HEK293 (cell line): ENCODE results near the gene MRFAP1.

Experiments used
- CTCF ChIA-PET: fragments of 350-600 bp; formaldehyde crosslinking; extraction: SDS; loops from one replicate; lab custom pipeline; 2021; ENCODE audit warnings: antibody characterized with exemption; lab: Yijun Ruan, JAX
- POLR2A ChIA-PET: fragments of 300-600 bp; formaldehyde crosslinking; extraction: SDS; loops from one replicate; lab custom pipeline; 2020; ENCODE audit warnings: antibody characterized with exemption, inconsistent platforms; lab: Yijun Ruan, JAX
- H3K27ac ChIP-seq: fragments of 200-500 bp; sonication (Bioruptor generic); 2 replicates; pipeline ENCODE4 v1.5.1; 2014; ENCODE audit warnings: low read depth, low read length, control low read depth, inconsistent platforms; ENCODE audit errors: extremely low read depth
- H3K36me3 ChIP-seq, 2 experiments: fragments of 200-500 bp in 1 of 2; sonication (Bioruptor generic) in 1 of 2; 1 replicate in 1 of 2; 2 replicates in 1 of 2; pipeline ENCODE4 v1.5.1; 2014 to 2017; ENCODE audit warnings: inconsistent platforms in 2 of 2, low read length in 2 of 2; ENCODE audit not compliant: control insufficient read depth in 2 of 2, insufficient read depth in 1 of 2
- H3K4me1 ChIP-seq: fragments of 200-500 bp; sonication (Bioruptor generic); 2 replicates; pipeline ENCODE4 v1.5.1; 2014; ENCODE audit warnings: mild to moderate bottlenecking, low read length, inconsistent platforms; ENCODE audit not compliant: control insufficient read depth, insufficient read depth
- H3K4me3 ChIP-seq: 2 replicates; pipeline ENCODE4 v1.5.1; 2011; ENCODE audit warnings: low read depth, mild to moderate bottlenecking, control low read depth, low read length, moderate library complexity
- H3K9me3 ChIP-seq: fragments of 200-500 bp; sonication (Bioruptor generic); 2 replicates; pipeline ENCODE4 v1.5.1; 2014; ENCODE audit warnings: low read depth, low read length, inconsistent platforms; ENCODE audit not compliant: control insufficient read depth, insufficient read depth
- EGR2 ChIP-seq: fragments of 450-650 bp; formaldehyde crosslinking; IDR thresholded peaks from 2 replicates; pipeline ENCODE4 v1.5.1; 2016; ENCODE audit warnings: low read depth, missing biosample characterization, missing genetic modification characterization
- GLIS2 ChIP-seq: fragments of 450-650 bp; formaldehyde crosslinking; IDR thresholded peaks from 2 replicates; pipeline ENCODE4 v1.5.1; 2016; ENCODE audit warnings: missing biosample characterization, missing genetic modification characterization
- HOXA7 ChIP-seq: sonication (generic); formaldehyde crosslinking; IDR thresholded peaks from 2 replicates; pipeline ENCODE4 v1.8.1; 2022; ENCODE audit warnings: missing genetic modification reagents, borderline replicate concordance
- KLF1 ChIP-seq: fragments of 450-650 bp; formaldehyde crosslinking; IDR thresholded peaks from 2 replicates; pipeline ENCODE4 v1.5.1; 2016; ENCODE audit warnings: missing biosample characterization, missing genetic modification characterization
- KLF16 ChIP-seq: fragments of 450-650 bp; formaldehyde crosslinking; IDR thresholded peaks from 2 replicates; pipeline ENCODE4 v1.5.1; 2017; ENCODE audit warnings: missing biosample characterization, missing genetic modification characterization
- OVOL3 ChIP-seq: fragments of 450-650 bp; formaldehyde crosslinking; IDR thresholded peaks from 2 replicates; pipeline ENCODE4 v1.5.1; 2016; ENCODE audit warnings: missing biosample characterization, missing genetic modification characterization
- SCRT2 ChIP-seq: fragments of 450-650 bp; formaldehyde crosslinking; IDR thresholded peaks from 2 replicates; pipeline ENCODE4 v1.5.1; 2016; ENCODE audit warnings: missing biosample characterization, missing genetic modification characterization
- TRIM28 ChIP-seq: IDR thresholded peaks from 2 replicates; pipeline ENCODE4 v1.6.1; 2011; ENCODE audit warnings: low read length, control low read depth, borderline replicate concordance
- ZBTB17 ChIP-seq: fragments of 450-650 bp; formaldehyde crosslinking; IDR thresholded peaks from 2 replicates; pipeline ENCODE4 v1.5.1; 2016; ENCODE audit warnings: missing biosample characterization, missing genetic modification characterization
- ZBTB8A ChIP-seq: fragments of 450-650 bp; formaldehyde crosslinking; IDR thresholded peaks from 2 replicates; pipeline ENCODE4 v1.5.1; 2016; ENCODE audit warnings: missing biosample characterization, missing genetic modification characterization
- ZFHX2 ChIP-seq: fragments of 450-650 bp; formaldehyde crosslinking; conservative IDR thresholded peaks from 2 replicates; pipeline ENCODE4 v1.5.1; 2016; ENCODE audit warnings: missing biosample characterization, missing genetic modification characterization
- ZFP37 ChIP-seq: fragments of 450-650 bp; formaldehyde crosslinking; IDR thresholded peaks from 2 replicates; pipeline ENCODE4 v1.5.1; 2016; ENCODE audit warnings: missing biosample characterization, missing genetic modification characterization
- ZNF10 ChIP-seq: fragments of 450-650 bp; formaldehyde crosslinking; IDR thresholded peaks from 2 replicates; pipeline ENCODE4 v1.5.1; 2017; ENCODE audit warnings: missing biosample characterization, missing genetic modification characterization
- ZNF155 ChIP-seq: fragments of 450-650 bp; formaldehyde crosslinking; IDR thresholded peaks from 2 replicates; pipeline ENCODE4 v1.5.1; 2016; ENCODE audit warnings: missing biosample characterization, missing genetic modification characterization
- ZNF157 ChIP-seq: fragments of 450-650 bp; formaldehyde crosslinking; IDR thresholded peaks from 2 replicates; pipeline ENCODE4 v1.5.1; 2016; ENCODE audit warnings: missing biosample characterization, missing genetic modification characterization
- ZNF211 ChIP-seq: fragments of 450-650 bp; formaldehyde crosslinking; IDR thresholded peaks from 2 replicates; pipeline ENCODE4 v1.5.1; 2016; ENCODE audit warnings: low read depth, missing biosample characterization, missing genetic modification characterization
- ZNF214 ChIP-seq: fragments of 450-650 bp; formaldehyde crosslinking; IDR thresholded peaks from 2 replicates; pipeline ENCODE4 v1.5.1; 2017; ENCODE audit warnings: missing biosample characterization, mild to moderate bottlenecking, missing genetic modification characterization, borderline replicate concordance
- ZNF324 ChIP-seq: fragments of 450-650 bp; formaldehyde crosslinking; IDR thresholded peaks from 2 replicates; pipeline ENCODE4 v1.5.1; 2016; ENCODE audit warnings: missing biosample characterization, missing genetic modification characterization
- ZNF350 ChIP-seq: fragments of 450-650 bp; formaldehyde crosslinking; IDR thresholded peaks from 2 replicates; pipeline ENCODE4 v1.5.0; 2017; ENCODE audit warnings: missing biosample characterization, mild to moderate bottlenecking, missing genetic modification characterization
- ZNF37A ChIP-seq: fragments of 450-650 bp; IDR thresholded peaks from 2 replicates; pipeline ENCODE4 v1.5.1; 2018; ENCODE audit warnings: missing biosample characterization, missing genetic modification characterization
- ZNF514 ChIP-seq: fragments of 450-650 bp; formaldehyde crosslinking; IDR thresholded peaks from 2 replicates; pipeline ENCODE4 v1.5.1; 2016; ENCODE audit warnings: missing biosample characterization, missing genetic modification characterization
- ZNF521 ChIP-seq: fragments of 450-650 bp; formaldehyde crosslinking; IDR thresholded peaks from 2 replicates; pipeline ENCODE4 v1.5.1; 2017; ENCODE audit warnings: missing biosample characterization, mild to moderate bottlenecking, missing genetic modification characterization
- ZNF600 ChIP-seq: fragments of 450-650 bp; formaldehyde crosslinking; IDR thresholded peaks from 2 replicates; pipeline ENCODE4 v1.5.1; 2016; ENCODE audit warnings: missing biosample characterization, missing genetic modification characterization
- ZNF621 ChIP-seq: fragments of 450-650 bp; formaldehyde crosslinking; IDR thresholded peaks from 2 replicates; pipeline ENCODE4 v1.5.1; 2017; ENCODE audit warnings: missing biosample characterization, missing genetic modification characterization
- ZNF654 ChIP-seq: fragments of 450-650 bp; formaldehyde crosslinking; IDR thresholded peaks from 2 replicates; pipeline ENCODE4 v1.5.1; 2016; ENCODE audit warnings: low read depth, missing biosample characterization, missing genetic modification characterization
- ZNF776 ChIP-seq: fragments of 450-650 bp; formaldehyde crosslinking; IDR thresholded peaks from 2 replicates; pipeline ENCODE4 v1.5.0; 2017; ENCODE audit warnings: missing biosample characterization, missing genetic modification characterization, borderline replicate concordance
- ZXDB ChIP-seq: fragments of 450-650 bp; formaldehyde crosslinking; IDR thresholded peaks from 2 replicates; pipeline ENCODE4 v1.5.1; 2016; ENCODE audit warnings: missing biosample characterization, missing genetic modification characterization
- TF ChIP-seq, protein P1 (sequence below): fragments of 450-650 bp; formaldehyde crosslinking; IDR thresholded peaks from 2 replicates; pipeline ENCODE4 v1.5.1; 2016; ENCODE audit warnings: missing biosample characterization, missing genetic modification characterization
- TF ChIP-seq, protein P2 (sequence below): fragments of 450-650 bp; formaldehyde crosslinking; IDR thresholded peaks from 2 replicates; pipeline ENCODE4 v1.5.1; 2016; ENCODE audit warnings: missing biosample characterization, missing genetic modification characterization
- TF ChIP-seq, protein P3 (sequence below): fragments of 450-650 bp; formaldehyde crosslinking; conservative IDR thresholded peaks from 2 replicates; pipeline ENCODE4 v1.5.1; 2016; ENCODE audit warnings: low read depth, missing biosample characterization, missing genetic modification characterization
- TF ChIP-seq, protein P4 (sequence below): fragments of 450-650 bp; formaldehyde crosslinking; IDR thresholded peaks from 2 replicates; pipeline ENCODE4 v1.5.1; 2016; ENCODE audit warnings: missing biosample characterization, missing genetic modification characterization

Gene MRFAP1

DNA sequence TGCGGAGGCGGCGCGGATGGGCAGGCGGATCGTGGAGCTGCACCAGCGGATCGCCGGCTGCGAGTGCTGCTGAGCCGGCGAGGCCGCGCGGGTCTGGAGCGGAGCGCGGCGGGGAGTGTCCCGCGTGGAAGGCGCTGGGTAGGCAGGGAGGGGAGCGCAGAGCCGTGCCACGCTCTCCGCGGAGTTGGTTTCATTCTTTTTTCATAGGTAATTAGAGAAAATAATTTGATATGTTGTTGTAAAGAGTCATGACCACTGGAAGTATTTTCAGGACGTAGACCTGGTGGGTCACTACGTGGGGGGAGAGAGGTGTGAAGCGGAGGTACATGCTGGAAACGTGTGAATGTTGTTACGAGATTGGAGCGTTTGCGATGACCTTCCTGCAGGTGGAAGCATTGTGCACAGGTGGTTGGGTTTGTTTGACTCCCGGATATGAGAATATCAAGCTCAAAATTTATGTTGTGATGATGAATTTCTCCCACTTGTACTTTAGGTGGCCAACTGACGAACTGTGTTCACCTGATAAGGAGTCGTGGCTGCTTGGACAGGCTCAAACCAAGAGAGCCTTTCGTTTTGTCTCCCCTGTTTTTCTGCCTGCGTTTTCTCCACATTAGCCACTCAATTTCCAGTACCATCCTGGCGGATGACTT is 34.1 kb downstream of the MRFAP1 start:
- Histone ChIP-seq H3K27ac (peak overlapping the region; percentile 75), H3K36me3 (peaks cover 0 to 30% of the 10 kb centered on the region in 2 experiments; a peak in 2 of 3 replicates), H3K4me1 (no peaks in the 10 kb centered on the region), H3K4me3 (peak overlapping the region; percentile 52), H3K9me3 (no peaks in the 10 kb centered on the region)
- POLR2A ChIA-PET, result interaction anchor here (0.6 to 1.6 kb wide), 2 partner anchors 15 to 35 kb away, joined by 3 to 5 read pairs; partner anchors contain the start of gene MRFAP1L1
- CTCF ChIA-PET, result interaction anchor here (0.6 to 2.8 kb wide), 6 partner anchors 15 to 396 kb away, joined by 3 to 9 read pairs (median 3); no protein-coding TSS in a partner anchor
- TF ChIP-seq ZXDB (no peak), KLF16 (tag by site-specific recombination) (no peak), ZBTB8A (tag by site-specific recombination) (no peak), ZNF155 (tag by site-specific recombination) (no peak), ZNF621 (tag by site-specific recombination) (no peak), ZNF10 (tag by site-specific recombination) (peak; percentile 76; the same call in 1 of the 2 replicates), ZNF776 (tag by site-specific recombination) (no peak), EGR2 (tag by site-specific recombination) (peak; percentile 17; the same call in 1 of the 2 replicates), ZNF324 (tag by site-specific recombination) (no peak), ZFHX2 (peak; percentile 68; the same call in 1 of the 2 replicates), ZNF211 (tag by site-specific recombination) (no peak), ZNF654 (peak; percentile 34), GLIS2 (peak; percentile 42; the same call in 1 of the 2 replicates), ZNF600 (tag by site-specific recombination) (peak; percentile 35; the same call in 1 of the 2 replicates), ZNF521 (tag by site-specific recombination) (no peak), ZNF514 (tag by site-specific recombination) (no peak), HOXA7 (CRISPR knock-in tag) (no peak), ZNF214 (tag by site-specific recombination) (no peak), ZNF37A (no peak), KLF1 (no peak), ZFP37 (0 out of 2 replicates have a peak, but pooled peaks have one; percentile 8), OVOL3 (tag by site-specific recombination) (no peak), ZNF157 (tag by site-specific recombination) (no peak), TRIM28 (0 out of 2 replicates have a peak, but pooled peaks have one; percentile 35), SCRT2 (peak; percentile 92), ZBTB17 (tag by site-specific recombination) (peak; percentile 46; the same call in 1 of the 2 replicates), ZNF350 (tag by site-specific recombination) (no peak)
- TF ChIP-seq, protein P1, sequence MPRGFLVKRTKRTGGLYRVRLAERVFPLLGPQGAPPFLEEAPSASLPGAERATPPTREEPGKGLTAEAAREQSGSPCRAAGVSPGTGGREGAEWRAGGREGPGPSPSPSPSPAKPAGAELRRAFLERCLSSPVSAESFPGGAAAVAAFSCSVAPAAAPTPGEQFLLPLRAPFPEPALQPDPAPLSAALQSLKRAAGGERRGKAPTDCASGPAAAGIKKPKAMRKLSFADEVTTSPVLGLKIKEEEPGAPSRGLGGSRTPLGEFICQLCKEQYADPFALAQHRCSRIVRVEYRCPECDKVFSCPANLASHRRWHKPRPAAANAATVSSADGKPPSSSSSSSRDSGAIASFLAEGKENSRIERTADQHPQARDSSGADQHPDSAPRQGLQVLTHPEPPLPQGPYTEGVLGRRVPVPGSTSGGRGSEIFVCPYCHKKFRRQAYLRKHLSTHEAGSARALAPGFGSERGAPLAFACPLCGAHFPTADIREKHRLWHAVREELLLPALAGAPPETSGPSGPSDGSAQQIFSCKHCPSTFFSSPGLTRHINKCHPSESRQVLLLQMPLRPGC (tag by site-specific recombination), result no peak
- TF ChIP-seq, protein P2, sequence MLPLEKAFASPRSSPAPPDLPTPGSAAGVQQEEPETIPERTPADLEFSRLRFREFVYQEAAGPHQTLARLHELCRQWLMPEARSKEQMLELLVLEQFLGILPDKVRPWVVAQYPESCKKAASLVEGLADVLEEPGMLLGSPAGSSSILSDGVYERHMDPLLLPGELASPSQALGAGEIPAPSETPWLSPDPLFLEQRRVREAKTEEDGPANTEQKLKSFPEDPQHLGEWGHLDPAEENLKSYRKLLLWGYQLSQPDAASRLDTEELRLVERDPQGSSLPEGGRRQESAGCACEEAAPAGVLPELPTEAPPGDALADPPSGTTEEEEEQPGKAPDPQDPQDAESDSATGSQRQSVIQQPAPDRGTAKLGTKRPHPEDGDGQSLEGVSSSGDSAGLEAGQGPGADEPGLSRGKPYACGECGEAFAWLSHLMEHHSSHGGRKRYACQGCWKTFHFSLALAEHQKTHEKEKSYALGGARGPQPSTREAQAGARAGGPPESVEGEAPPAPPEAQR (tag by site-specific recombination), result no peak
- TF ChIP-seq, protein P3, sequence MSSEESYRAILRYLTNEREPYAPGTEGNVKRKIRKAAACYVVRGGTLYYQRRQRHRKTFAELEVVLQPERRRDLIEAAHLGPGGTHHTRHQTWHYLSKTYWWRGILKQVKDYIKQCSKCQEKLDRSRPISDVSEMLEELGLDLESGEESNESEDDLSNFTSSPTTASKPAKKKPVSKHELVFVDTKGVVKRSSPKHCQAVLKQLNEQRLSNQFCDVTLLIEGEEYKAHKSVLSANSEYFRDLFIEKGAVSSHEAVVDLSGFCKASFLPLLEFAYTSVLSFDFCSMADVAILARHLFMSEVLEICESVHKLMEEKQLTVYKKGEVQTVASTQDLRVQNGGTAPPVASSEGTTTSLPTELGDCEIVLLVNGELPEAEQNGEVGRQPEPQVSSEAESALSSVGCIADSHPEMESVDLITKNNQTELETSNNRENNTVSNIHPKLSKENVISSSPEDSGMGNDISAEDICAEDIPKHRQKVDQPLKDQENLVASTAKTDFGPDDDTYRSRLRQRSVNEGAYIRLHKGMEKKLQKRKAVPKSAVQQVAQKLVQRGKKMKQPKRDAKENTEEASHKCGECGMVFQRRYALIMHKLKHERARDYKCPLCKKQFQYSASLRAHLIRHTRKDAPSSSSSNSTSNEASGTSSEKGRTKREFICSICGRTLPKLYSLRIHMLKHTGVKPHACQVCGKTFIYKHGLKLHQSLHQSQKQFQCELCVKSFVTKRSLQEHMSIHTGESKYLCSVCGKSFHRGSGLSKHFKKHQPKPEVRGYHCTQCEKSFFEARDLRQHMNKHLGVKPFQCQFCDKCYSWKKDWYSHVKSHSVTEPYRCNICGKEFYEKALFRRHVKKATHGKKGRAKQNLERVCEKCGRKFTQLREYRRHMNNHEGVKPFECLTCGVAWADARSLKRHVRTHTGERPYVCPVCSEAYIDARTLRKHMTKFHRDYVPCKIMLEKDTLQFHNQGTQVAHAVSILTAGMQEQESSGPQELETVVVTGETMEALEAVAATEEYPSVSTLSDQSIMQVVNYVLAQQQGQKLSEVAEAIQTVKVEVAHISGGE (tag by site-specific recombination), result no peak
- TF ChIP-seq, protein P4, sequence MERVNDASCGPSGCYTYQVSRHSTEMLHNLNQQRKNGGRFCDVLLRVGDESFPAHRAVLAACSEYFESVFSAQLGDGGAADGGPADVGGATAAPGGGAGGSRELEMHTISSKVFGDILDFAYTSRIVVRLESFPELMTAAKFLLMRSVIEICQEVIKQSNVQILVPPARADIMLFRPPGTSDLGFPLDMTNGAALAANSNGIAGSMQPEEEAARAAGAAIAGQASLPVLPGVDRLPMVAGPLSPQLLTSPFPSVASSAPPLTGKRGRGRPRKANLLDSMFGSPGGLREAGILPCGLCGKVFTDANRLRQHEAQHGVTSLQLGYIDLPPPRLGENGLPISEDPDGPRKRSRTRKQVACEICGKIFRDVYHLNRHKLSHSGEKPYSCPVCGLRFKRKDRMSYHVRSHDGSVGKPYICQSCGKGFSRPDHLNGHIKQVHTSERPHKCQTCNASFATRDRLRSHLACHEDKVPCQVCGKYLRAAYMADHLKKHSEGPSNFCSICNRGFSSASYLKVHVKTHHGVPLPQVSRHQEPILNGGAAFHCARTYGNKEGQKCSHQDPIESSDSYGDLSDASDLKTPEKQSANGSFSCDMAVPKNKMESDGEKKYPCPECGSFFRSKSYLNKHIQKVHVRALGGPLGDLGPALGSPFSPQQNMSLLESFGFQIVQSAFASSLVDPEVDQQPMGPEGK, result 0 out of 2 replicates have a peak, but pooled peaks have one; percentile 26
